Measurements from ENCODE around the gene OSBPL3. TPM values are rescaled to one million over a fixed set of nuclear protein-coding genes. Genes with fewer than 3 reads are reported as not detected.
"Not testable (repeated sequence)": the region's sequence is repeated elsewhere in the genome, so short reads cannot be mapped to it uniquely, and the experiment has no call there.

The OSBPL3 gene
- total RNA-seq, 1 experiment from 2014 or later = 13.7 TPM

- DNase-seq (ENCODE audit: low spot score) = no peak
Observed at GRCh38 chr7:24797270-24797669, 182.7 kb downstream of the OSBPL3 start.

DNA sequence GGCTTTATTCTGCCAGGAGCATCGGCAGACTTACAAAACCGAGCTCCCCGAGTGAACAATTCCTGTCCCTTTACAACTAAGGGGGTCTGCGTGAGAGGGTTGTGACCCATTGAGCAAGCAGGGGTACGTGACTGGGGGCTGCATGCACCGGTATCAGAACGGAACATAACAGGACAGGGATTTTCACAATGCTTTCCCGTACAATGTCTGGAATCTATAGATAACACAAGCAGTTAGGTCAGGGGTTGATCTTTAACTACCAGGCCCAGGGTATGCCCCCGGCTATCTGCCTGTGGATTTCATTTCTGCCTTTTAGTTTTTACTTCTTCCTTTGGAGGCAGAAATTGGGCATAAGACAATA is 184.6 kb downstream of the OSBPL3 start:
- DNase-seq (ENCODE audit: low spot score) = no peak

GRCh38 chr7:24794751-24795406 is 185.1 kb downstream of the OSBPL3 start:
- not testable (repeated sequence) for DNase-seq (ENCODE audit: low spot score)

DNA sequence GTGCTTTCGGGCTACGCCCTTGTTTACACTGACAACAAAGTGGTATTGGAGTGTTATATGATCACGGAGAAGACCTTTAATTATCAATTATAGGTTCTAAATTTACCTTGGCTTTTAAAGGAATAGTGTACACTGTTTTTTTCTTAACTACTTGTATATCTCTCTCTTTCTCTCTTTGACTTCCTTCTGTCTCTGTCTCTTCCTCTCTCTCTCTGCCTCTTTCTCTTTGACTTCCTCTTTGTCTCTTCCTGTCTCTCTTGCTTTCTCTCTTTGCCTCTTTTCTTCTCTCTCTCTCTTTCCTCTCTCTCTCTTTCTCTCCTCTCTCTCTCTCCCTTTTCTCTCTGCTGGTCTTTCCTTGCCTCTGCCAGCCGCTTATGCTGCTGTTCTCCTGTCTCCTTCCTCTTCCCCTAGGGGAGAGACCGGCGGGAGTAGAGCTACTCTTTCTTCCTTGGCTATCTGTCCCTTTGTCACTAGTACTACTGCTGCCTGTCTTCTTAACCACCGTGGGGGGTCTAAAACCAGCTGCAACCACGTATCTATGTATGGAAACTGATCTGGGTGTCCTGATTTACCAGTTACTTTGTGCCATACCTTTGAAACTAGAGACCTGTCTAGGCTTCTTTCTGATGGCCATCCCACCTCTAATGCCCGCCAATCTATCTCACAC is 185.9 kb downstream of the OSBPL3 start:
- no peak for DNase-seq (ENCODE audit: low spot score)

GRCh38 chr7:24788961-24789576 is 190.9 kb downstream of the OSBPL3 start:
- DNase-seq (ENCODE audit: low spot score) = no peak

GRCh38 chr7:24788075-24788474 is 191.9 kb downstream of the OSBPL3 start:
- no peak for DNase-seq (ENCODE audit: low spot score)

DNA sequence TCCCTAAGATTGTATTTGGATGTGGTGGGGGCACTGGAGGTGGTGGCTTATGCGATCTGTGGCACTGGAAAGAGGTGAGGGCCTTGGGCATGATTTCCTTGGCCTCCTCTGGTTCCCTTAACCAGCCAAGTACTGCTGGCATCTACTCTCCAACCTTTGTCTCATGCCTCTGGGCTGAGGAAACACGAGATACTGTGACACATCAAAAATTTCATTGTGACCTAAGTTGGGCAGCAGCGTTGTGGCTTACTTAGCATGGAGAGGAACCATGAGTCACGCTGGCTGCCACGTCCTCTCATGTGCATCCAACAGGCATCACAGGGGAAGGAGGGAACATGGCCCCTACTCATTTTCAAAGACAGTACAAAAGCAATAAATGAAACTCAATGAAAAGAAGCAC is 193.0 kb downstream of the OSBPL3 start:
- no peak for DNase-seq (ENCODE audit: low spot score)

DNA sequence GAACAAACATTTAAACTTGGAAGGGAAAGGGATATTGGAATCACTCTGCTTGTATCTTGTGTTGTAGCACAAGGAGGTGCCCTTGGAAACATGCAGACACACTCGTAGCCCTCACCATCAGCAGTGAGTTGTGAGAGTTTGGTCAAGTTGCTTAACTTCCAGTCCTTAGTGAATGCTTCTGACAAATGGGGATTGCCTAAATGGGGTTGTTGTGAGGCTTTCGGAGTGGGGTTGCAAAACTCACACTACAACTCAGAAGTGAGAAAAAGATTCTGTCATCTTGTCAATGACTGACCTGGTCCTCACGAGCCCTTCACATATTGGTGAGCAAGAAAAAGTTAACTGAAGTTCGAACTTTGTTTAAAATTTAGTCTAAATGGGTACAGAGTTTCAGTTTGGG is 193.7 kb downstream of the OSBPL3 start:
- DNase-seq (ENCODE audit: low spot score) = no peak

DNA sequence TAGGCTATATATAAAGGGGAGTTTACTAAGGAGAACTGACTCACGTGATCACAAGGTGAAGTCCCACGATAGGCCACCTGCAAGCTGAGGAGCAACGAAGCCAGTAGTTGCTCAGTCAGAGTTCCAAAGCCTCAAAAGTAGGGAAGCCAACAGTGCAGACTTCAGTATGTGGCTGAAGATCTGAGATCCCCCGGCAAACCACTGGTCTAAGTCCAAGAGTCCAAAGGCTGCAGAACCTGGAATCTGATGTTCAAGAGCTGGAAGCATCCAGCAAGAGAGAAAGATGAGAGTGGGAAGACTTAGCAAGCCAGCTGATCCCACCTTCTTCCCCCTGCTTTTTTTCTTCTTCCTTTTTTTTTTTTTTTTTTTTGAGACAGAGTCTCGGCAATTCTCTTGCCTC is 195.7 kb downstream of the OSBPL3 start:
- no peak for DNase-seq (ENCODE audit: low spot score)

DNA sequence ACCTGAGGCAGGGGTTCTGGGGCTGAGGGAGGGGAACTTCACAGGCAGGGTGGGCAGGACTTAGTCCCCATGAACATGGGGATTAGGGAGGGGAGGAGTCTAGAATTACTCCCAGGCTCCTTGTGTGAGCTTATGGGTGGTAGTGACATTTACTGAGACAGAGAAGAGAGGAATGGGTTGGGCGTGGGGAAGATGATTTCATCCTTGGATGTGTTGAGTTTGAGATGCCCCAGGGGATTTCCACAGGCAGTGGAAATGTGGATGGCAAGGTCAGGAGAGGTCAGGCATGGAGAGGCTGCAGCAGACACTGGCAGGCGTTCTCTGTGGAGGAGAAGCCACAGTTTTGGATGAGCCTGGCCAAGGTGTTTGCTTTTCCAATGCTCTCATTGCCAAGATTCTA is 196.3 kb downstream of the OSBPL3 start:
- DNase-seq (ENCODE audit: low spot score) = no peak

DNA sequence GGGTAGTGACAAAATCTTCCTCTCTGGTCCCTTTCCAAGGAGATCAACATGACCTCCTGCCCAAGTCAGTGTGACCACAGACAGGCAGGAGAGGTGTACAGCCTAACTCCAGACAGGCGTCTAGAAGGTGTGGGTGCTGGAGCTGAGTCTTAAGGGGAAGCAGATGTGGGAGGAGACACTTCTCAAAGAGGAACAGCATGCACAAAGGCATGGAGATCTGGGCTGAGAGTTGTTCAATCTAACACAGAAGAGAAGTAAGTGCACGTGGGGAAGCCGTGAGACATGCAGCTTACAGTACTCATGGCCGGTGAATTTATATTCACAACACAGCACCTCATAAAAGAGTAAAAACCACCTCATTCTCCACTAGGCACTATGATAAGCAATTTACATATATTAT is 198.9 kb downstream of the OSBPL3 start:
- no peak for DNase-seq (ENCODE audit: low spot score)

- no peak for DNase-seq (ENCODE audit: low spot score)
Observed at GRCh38 chr7:24779283-24779655, 200.7 kb downstream of the OSBPL3 start.

DNA sequence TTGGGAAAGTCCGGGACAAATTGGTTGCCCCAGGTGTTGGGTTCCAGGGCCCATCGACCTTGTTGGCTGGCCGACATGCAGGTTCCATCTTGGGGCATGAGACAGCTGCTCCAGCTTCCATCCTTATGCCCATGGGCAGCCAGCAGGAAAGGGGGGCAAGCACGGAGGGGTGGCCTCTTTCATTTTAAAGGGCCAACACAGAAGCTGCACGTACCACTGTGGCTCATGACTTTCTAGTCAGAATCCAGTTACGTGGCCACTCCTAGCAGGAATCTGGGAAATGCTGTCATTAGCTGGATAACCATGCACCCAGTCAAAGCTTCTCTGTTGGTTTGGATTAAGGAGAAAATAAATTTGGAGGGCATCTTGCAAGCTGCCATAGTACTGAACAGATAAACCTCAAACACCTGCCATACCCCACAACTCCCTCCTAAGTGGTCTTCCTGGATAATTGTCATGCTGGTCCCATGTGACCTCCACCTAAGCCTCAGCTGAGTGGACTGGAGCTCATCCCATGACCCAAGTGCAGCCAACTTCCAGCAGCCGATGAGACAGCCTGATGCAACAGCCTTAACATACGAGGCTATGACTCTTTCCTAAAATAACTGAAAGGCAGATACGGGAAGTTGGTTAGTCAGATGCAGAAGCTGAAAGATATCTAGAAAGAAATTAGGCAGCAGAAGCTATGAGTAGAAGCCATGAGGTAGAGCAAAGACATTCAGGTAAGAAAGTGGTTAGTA is 201.3 kb downstream of the OSBPL3 start:
- no peak for DNase-seq (ENCODE audit: low spot score)

GRCh38 chr7:24777806-24778205 is 202.2 kb downstream of the OSBPL3 start:
- no peak for DNase-seq (ENCODE audit: low spot score)

DNA sequence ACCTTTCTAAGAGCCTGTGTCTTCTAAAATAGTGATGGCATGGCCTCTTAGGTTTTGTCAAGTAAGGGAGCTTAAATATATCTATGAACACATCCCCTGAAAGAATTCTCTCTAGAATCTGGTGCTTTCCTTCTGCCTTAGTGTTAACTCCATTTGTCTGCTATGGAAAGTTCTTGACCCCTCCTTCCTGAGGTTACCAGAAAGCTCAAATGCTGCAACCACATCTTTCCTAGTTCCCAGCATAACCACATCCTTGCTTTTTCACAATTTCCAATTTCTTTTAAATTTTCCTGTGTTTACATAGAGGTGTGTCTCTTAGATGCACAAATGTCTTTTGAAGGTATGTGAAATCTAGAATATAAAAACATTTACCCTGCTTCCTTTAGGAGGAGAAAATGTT is 206.3 kb downstream of the OSBPL3 start:
- DNase-seq (ENCODE audit: low spot score) = no peak

DNA sequence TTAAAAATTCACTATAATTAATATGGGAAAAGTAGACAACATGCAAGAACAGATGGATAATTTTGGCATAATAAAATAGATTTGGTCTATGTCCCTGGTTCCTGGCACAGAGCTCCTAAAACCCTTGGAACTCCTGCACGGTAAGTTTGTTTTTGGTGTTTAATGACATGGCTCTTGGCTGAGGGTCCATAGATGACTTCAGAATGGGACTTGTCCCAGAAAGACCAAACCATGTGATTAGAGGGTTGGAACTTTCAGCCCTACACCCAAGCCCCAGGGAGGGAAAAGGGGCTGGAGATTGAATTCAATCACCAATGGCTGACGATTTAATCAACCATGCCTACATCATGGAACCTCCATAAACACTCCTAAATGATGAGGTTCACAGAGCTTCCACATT is 210.1 kb downstream of the OSBPL3 start:
- DNase-seq (ENCODE audit: low spot score) = no peak

DNA sequence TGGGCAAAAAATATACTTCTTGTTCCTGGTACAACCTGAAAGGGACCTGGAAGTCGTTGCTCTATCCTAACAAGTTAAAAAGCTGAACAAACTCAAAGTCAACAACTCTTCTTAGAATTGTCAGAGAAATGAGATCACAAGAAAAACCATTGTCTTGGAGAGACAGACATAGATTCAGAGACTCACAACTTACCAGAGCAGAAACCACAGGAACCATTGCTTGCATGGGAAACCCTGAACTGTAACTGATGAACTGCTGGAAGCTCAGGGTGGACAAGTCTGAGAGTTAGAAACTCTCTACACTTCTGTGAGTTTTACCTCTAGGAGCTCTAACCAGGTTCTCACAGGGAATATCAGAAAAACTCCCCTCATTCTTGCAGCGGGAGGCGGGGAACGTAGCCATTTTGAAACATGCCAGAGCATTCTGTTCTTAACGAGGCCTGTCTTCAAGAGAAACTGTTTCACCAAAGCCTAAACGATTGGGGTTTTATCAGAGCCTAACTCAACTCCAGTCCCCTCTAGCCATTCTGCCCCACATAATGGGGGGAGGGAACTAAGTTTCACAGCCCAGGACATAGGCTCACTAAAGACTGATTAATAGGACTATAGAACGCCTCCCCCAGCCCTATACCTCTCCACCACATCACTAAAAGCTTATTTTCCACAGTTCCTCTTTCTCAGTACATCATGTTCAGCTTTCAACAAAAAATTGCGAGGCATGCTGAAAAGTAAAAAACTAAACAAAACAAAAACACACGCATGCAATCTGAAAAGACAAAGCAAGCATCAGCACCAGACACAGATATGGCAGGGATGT is 210.8 kb downstream of the OSBPL3 start:
- DNase-seq (ENCODE audit: low spot score) = no peak

DNA sequence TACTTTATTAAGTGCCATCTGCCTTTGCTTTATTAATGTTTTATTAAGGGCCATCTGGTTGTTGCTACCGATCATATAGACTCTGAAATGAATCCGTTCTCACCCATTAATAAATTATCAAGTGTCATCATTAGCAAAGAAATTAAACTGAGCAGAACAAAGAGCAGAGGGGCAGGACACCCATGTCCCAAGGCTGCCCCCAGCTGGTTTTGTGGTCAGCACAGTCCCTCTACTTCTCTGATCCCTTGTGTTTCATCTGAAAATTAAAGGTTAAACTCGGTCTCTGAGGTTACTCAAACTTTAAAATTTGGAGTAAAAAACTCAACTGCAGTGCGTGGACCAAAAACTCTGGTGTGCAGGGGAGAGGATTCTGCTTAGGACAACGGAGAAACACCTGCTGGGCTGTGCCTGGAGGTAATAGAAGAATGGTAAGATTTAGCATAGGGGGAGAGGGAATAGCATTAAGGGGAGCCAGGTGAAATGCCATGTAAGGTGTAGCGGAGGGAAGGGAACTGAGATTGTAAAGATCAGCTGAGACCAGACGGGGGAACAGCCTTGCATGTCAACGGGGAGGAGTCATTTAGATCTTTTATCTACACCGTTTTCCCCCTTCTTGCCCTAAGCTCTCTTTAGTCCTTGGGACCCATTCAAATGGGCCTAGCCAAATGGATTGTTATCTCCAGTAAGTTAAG is 212.0 kb downstream of the OSBPL3 start:
- no peak for DNase-seq (ENCODE audit: low spot score)

GRCh38 chr7:24764972-24765744 is 214.8 kb downstream of the OSBPL3 start:
- no peak for DNase-seq (ENCODE audit: low spot score)

DNA sequence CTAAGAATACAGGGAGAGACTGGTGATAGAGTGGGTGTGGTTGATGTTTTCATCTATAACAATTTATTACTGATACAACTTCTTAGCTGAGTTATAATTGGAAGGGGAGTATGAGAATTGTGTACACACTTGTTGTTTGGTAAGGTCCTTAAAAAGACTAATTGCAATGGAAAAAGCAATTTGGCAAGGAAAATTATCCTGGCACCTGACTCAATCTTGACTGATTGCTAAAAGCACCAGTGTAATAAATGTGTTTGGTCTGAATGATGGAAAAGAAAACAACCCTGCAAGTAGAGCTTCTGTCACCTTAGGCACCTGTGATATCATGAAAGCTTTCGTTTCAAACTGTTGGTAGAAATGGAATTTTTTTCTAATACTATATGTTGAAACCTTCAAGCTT is 216.0 kb downstream of the OSBPL3 start:
- no peak for DNase-seq (ENCODE audit: low spot score)

All from HT-29 (cell line).